Peyer's patch (tissue), 4 donors: ENCODE measurements around the gene C9orf50. TPM values are rescaled to one million over a fixed set of nuclear protein-coding genes. Genes with fewer than 3 reads are reported as not detected.

ENCODE experiments used
- DNase-seq, 3 donors: peaks; one replicate each; pipeline ENCODE4 v3.0.0-alpha.2; 2017 to 2019
- H3K27ac ChIP-seq, 4 donors: fragments of 200-600 bp; sonication (generic); one replicate each; pipeline ENCODE4 v1.5.1; 2016 to 2019
- H3K27me3 ChIP-seq, 2 donors: fragments of 200-600 bp; sonication (generic); one replicate each; pipeline ENCODE4 v1.5.1; 2019
- H3K36me3 ChIP-seq, 3 donors: fragments of 200-600 bp; sonication (generic); one replicate each; pipeline ENCODE4 v1.5.1; 2016 to 2019
- H3K4me1 ChIP-seq, 4 donors: fragments of 200-600 bp; sonication (generic); one replicate each; pipeline ENCODE4 v1.5.1; 2016 to 2019
- H3K4me3 ChIP-seq, 4 donors: fragments of 200-600 bp; sonication (generic); 1 replicate in 3 of 4; 2 replicates in 1 of 4; pipeline ENCODE4 v1.5.1; 2016 to 2019; ENCODE audit warnings: mild to moderate bottlenecking in 1 of 4
- H3K9me3 ChIP-seq, 4 donors: fragments of 200-600 bp; sonication (generic); one replicate each; pipeline ENCODE4 v1.5.1; 2016 to 2019; ENCODE audit warnings: mild to moderate bottlenecking in 1 of 4
- POLR2A ChIP-seq, 2 donors: fragments of 450-650 bp; IDR thresholded peaks; one replicate each; pipeline ENCODE4 v1.5.1; 2017; ENCODE audit warnings: antibody characterized with exemption in 2 of 2, mild to moderate bottlenecking in 2 of 2, moderate library complexity in 2 of 2
- total RNA-seq, 4 donors: library from RNA; depleted of rRNA; stranded (reverse); fragments of >200 nt; gene quantifications; one replicate each; pipeline ENCODE4 v1.1.0, GENCODE V29; 2016
- TF ChIP-seq, protein P1 (sequence below), 6 experiments: fragments of 450-650 bp in 4 of 6; fragments of 200-600 bp in 2 of 6; sonication (generic) in 1 of 6; IDR thresholded peaks; one replicate each; pipeline ENCODE4 v1.5.1; 2017 to 2019; ENCODE audit warnings: antibody characterized with exemption in 6 of 6, mild to moderate bottlenecking in 3 of 6, moderate library complexity in 1 of 6

C9orf50 gene
- total RNA-seq, 4 donors from 2014 or later, result not detected

DNA sequence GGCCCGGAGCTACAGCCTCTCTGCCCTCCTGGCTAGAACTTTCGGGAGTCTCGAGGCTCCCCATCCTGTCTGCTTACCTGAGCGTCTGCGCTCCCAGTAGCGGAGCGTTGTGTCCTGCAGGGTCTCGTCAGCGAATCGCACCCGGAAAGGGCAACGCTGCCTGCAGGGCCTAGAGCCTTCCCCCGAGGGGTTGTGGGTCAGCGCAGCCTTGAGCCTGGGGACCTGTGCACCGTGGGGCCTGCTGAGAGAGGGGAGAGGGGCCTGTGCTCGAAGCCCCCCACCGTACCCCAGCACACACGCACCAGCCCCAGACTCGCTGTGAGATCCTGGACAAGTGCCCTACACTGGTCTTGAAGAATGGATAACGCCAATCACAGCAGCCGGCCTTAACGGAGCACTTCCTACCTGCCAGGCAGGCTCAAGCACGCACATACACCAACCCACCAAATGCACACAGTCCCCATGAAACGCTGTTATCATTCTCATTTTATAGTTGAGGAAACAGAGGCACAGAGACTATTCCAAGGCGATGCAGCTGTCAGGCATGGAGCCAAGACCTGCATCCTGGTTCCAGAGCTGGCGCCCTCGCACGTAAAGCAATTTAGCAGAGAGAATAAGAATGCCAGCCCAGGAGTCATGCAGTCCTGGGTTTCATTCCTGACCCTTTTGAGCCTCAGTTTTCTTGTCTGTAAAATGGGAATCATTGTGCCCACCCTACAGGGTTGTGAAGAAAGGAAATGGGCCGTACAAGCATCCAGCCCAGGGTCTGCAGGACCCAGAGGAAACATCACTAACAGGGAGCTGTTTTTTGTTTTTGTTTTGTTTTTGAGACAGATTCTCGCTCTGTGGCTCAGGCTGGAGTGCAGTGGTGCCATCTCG, 5.3 kb downstream of the C9orf50 start:
- Histone ChIP-seq H3K36me3 (no peaks in the 10 kb centered on the region), H3K27ac (no peak overlapping the region), H3K27me3 (peaks cover 0 to 6% of the 10 kb centered on the region in 2 donors), H3K4me3 (no peak overlapping the region), H3K4me1 (peaks cover 0 to 18% (median 13%) of the 10 kb centered on the region in 4 donors), H3K9me3 (no peaks in the 10 kb centered on the region)
- DNase-seq, result no peak
- TF ChIP-seq, protein P1, sequence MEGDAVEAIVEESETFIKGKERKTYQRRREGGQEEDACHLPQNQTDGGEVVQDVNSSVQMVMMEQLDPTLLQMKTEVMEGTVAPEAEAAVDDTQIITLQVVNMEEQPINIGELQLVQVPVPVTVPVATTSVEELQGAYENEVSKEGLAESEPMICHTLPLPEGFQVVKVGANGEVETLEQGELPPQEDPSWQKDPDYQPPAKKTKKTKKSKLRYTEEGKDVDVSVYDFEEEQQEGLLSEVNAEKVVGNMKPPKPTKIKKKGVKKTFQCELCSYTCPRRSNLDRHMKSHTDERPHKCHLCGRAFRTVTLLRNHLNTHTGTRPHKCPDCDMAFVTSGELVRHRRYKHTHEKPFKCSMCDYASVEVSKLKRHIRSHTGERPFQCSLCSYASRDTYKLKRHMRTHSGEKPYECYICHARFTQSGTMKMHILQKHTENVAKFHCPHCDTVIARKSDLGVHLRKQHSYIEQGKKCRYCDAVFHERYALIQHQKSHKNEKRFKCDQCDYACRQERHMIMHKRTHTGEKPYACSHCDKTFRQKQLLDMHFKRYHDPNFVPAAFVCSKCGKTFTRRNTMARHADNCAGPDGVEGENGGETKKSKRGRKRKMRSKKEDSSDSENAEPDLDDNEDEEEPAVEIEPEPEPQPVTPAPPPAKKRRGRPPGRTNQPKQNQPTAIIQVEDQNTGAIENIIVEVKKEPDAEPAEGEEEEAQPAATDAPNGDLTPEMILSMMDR (IDR thresholded peaks at IDR 0.05), result no peak
- TF ChIP-seq POLR2A (IDR thresholded peaks at IDR 0.05), result no peak

DNA sequence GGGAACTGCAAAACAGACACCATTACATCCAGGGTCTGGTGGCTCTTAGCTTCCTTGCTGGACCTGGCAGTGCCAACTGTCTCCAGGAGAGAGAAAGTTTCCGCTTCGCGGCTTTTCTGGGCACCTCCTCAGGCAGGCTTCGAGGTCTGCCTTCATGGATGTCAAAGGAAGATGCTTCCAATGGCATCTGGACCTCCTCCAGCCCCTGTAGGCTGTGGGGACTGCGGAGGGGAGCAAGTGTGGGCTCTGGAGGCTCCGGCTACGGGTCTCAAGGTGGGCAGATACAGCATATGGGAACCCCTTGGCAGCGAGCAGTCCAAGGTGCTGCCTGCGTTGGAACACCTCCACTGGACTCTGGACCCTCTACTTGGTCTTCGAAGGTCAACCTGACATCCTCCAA, 6.0 kb downstream of the C9orf50 start:
- Histone ChIP-seq H3K36me3 (no peaks in the 10 kb centered on the region), H3K27ac (no peak overlapping the region), H3K4me3 (no peak overlapping the region), H3K4me1 (peaks cover 0 to 16% (median 11%) of the 10 kb centered on the region in 4 donors), H3K27me3 (no peaks in the 10 kb centered on the region), H3K9me3 (no peaks in the 10 kb centered on the region)
- peak in 1 of 3 donors; percentile 39 for DNase-seq
- TF ChIP-seq, protein P1 (IDR thresholded peaks at IDR 0.05), result no peak
- no peak for TF ChIP-seq POLR2A (IDR thresholded peaks at IDR 0.05)

DNA sequence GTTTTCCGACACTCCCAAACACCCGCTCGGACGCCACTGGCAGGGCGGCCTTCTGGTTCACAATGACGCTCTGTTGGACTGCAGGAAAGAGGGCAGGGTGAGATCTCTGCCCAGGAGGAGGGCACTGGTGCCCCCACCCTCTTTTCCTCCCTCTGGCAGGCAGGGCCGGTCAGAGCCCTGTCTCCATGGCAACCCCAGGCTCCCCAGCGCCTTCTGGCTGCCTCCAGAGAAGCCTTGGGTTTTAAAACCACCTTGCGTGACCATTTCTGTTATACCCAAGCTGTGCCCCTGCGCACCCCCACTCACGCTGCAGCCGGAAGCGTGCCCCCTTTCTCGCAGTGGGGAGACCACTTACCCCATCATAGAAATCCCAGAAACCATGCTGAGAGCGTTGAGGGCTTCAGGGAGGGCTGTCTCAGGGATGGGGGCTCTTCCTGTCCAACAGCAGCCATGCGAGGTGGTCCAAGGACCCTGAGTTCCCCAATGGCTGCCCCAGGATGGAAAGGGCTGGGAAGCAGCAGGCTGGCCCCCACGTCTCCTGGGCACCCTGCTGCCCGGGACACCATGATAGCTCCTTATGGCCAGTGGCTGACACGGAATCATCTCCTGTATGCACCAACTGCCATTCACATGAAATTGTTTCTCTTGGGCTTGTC, 7.3 kb downstream of the C9orf50 start:
- Histone ChIP-seq H3K4me1 (peaks cover 0 to 22% (median 17%) of the 10 kb centered on the region in 4 donors), H3K9me3 (no peaks in the 10 kb centered on the region), H3K27ac (no peak overlapping the region), H3K36me3 (no peaks in the 10 kb centered on the region), H3K4me3 (no peak overlapping the region), H3K27me3 (no peaks in the 10 kb centered on the region)
- DNase-seq, result no peak
- TF ChIP-seq POLR2A (IDR thresholded peaks at IDR 0.05), result no peak
- TF ChIP-seq, protein P1 (IDR thresholded peaks at IDR 0.05), result no peak

DNA sequence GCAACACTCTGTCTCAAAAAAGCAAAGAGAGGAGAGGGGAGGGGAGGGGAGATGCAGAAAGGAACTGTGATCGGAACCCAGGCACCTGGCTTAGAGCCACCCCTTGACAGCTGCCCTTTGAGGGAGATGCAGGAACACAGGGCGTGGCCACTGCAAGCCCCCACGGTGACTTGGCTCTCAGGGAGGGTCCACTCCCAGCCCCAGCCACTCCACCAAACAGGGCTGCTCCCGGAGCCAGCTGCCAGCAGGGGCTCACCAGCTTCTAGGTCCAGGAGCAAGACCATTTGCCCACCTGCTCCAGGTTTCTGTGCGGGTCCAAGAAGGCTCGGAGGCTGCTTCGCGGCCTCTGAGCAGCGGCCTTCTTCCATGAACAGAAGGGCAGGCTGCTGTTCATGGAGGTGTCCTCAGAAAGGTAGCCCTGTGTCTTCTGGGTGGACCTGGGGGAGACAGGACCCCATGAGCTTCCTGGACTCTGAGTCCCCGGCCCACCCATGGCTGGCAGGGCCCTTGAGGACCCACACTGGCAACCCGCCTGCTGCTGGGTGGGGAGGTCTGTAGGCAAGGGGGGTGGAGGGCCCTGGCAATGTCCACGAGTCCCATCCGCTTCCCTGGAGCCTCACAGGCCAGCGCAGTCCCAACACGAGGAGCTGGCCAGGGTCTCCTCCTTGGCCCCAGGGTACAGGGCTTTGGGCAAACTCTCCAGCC, 7.9 kb downstream of the C9orf50 start:
- Histone ChIP-seq H3K4me1 (peaks cover 0 to 28% (median 17%) of the 10 kb centered on the region in 4 donors), H3K27me3 (no peaks in the 10 kb centered on the region), H3K9me3 (no peaks in the 10 kb centered on the region), H3K4me3 (no peak overlapping the region), H3K36me3 (no peaks in the 10 kb centered on the region), H3K27ac (no peak overlapping the region)
- no peak for TF ChIP-seq POLR2A (IDR thresholded peaks at IDR 0.05)
- TF ChIP-seq, protein P1 (IDR thresholded peaks at IDR 0.05), result no peak
- no peak for DNase-seq

DNA sequence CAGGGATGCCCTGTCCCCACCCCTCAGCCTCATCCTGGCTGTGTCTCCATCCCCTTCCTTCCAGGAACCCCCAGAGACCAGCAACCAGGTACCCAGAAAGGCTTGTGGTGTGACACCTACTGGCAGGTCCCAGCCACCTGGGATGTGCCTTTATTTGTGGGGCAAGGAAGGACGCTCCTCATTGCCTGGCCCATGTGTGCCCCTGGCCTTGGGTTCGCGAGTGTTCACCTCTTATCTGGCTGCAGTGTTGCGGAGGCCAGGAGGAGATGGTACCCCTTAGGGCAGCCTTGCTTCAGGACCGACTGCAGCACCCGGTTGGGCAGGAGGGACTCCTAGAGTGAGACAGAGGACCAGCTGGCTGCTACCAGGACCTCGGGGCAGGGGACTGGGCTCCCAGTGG, 8.8 kb downstream of the C9orf50 start:
- no peak overlapping the region for H3K27ac ChIP-seq
- no peaks in the 10 kb centered on the region for H3K27me3 ChIP-seq
- no peaks in the 10 kb centered on the region for H3K36me3 ChIP-seq
- H3K9me3 ChIP-seq, result no peaks in the 10 kb centered on the region
- TF ChIP-seq, protein P1 (IDR thresholded peaks at IDR 0.05), result no peak
- TF ChIP-seq POLR2A (IDR thresholded peaks at IDR 0.05), result no peak
- peaks cover 0 to 35% (median 17%) of the 10 kb centered on the region in 4 donors for H3K4me1 ChIP-seq
- no peak overlapping the region for H3K4me3 ChIP-seq
- no peak for DNase-seq
